GM12865 (cell line): ENCODE measurements around the gene HCAR1.
A peak's percentile ranks its signal among the peaks of the same experiment; 100 is the strongest.
"Not testable (repeated sequence)": the region's sequence is repeated elsewhere in the genome, so short reads cannot be mapped to it uniquely, and the experiment has no call there.

Experiments used
- DNase-seq: peaks from one replicate; pipeline ENCODE4 v3.0.0; 2010; ENCODE audit warnings: low read depth
- H3K4me3 ChIP-seq: 2 replicates; pipeline ENCODE4 v1.5.1; 2011; ENCODE audit warnings: mild to moderate bottlenecking, low read depth, low read length, control low read depth
- TF ChIP-seq, protein P1 (sequence below): IDR thresholded peaks from 2 replicates; pipeline ENCODE4 v1.5.1; 2011; ENCODE audit warnings: low read length, control low read depth, low read depth, inconsistent platforms; ENCODE audit not compliant: insufficient read depth; ENCODE audit errors: missing control alignments

The HCAR1 gene

DNA sequence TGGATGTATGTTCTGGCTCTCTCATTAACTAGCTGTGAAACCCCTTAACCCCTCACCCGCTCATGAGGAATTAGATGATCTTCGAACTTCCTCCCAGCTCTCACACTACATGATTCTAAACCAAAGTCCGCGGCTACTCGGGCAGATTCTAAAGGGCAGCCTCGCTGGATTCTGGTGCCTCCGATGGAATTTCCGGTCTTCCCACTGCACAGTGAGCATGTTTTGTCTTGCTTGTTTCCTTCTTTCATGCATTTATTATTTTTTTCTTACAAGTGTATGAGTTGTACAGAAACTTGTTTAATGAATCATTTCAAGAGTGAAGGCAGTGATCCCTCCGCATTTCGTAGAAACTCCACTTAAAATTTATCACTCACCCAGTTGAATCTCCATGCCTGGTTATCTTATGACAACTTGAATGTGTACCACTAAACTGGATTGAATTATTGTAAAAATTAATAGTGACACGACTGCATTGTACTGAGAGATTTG is 9.5 kb downstream of the HCAR1 start:
- TF ChIP-seq, protein P1, sequence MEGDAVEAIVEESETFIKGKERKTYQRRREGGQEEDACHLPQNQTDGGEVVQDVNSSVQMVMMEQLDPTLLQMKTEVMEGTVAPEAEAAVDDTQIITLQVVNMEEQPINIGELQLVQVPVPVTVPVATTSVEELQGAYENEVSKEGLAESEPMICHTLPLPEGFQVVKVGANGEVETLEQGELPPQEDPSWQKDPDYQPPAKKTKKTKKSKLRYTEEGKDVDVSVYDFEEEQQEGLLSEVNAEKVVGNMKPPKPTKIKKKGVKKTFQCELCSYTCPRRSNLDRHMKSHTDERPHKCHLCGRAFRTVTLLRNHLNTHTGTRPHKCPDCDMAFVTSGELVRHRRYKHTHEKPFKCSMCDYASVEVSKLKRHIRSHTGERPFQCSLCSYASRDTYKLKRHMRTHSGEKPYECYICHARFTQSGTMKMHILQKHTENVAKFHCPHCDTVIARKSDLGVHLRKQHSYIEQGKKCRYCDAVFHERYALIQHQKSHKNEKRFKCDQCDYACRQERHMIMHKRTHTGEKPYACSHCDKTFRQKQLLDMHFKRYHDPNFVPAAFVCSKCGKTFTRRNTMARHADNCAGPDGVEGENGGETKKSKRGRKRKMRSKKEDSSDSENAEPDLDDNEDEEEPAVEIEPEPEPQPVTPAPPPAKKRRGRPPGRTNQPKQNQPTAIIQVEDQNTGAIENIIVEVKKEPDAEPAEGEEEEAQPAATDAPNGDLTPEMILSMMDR: no peak
- H3K4me3 ChIP-seq: no peak overlapping the region; the same call in 1 of the 2 replicates
- peak; percentile 78 for DNase-seq

DNA sequence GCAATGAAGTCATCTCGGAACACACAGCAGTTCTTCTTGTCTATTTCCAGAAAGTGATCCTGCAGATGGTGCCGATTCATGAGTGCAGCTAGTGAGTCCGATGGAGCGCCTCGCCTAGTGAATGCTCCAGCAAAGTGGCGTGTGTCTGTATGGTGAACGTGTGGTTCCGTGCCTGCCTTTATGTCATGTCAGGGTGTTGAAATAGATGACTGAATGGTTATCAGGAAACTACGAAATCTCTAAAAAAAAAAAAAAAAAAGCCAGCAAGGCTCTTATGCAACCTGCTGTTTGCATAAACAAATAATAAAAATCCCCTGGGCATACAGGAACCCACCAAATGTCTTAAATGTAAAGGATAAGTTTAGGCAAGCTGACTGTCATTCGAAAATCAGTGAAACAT is 14.0 kb downstream of the HCAR1 start, which contains the start of gene HCAR3:
HCAR3 (minus strand) TSS at position 154 of the 400 bp plus-strand sequence; CDS start at position 80, 74 bp downstream.
- H3K4me3 ChIP-seq: peak within 1 kb of the TSS; percentile 34
- DNase-seq: peak; percentile 65

DNA sequence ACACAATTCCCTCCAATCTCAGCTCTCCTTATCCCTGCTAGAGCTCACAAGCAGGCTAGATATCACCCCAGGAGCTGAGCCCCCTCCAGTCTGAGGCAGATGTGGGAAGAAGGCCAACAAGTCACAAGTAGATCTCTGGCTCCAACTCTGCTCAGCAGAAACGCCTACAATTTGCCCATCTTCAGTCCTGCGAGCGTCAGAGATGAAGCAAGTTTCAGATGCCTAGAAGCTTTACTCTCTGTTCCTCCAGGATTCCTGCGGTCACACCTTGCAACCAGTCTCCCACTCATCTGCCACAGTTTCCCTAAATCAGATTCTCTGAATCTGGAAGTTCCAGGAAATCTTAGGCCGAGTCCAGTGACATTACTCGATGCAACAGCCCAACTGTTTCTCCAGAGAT is 15.4 kb downstream of the HCAR1 start:
- not testable (repeated sequence) for DNase-seq

DNA sequence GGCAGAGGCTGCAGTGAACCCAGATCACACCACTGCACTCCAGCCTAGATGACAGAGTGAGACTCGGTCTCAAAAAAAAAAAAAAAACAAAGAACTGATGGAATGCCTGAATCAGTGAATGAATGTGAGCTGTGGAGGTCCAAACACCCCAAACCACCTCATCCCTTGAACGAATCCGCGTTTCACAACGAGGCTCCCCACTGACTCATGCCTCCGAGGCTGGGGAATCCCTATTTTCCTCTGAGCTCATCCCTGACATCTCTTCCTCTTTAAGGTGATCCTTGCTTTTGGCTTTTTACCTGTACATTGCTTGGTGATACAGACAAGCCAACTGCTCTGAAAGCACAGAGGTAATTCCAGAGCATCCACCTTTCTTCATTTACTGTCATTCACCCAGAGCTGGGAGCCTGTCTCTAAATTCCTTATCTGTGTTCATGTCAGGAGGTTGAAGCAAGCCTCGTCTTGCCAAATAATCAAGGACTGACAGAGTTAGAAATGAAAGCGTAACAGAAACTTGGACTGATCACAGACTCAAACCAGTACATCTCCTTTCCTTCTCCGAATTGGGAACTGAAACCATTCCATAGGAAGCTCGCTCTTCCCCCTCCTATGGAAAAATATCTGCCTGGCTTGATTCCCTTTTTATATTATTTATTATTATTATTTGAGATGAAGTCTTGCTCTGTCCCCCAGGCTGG is 17.0 kb downstream of the HCAR1 start:
- not testable (repeated sequence) for DNase-seq, H3K4me3 ChIP-seq

More for the DNA sequence above, 15.4 kb downstream of the HCAR1 start:
- H3K4me3 ChIP-seq: peak overlapping the region; percentile 33

DNA sequence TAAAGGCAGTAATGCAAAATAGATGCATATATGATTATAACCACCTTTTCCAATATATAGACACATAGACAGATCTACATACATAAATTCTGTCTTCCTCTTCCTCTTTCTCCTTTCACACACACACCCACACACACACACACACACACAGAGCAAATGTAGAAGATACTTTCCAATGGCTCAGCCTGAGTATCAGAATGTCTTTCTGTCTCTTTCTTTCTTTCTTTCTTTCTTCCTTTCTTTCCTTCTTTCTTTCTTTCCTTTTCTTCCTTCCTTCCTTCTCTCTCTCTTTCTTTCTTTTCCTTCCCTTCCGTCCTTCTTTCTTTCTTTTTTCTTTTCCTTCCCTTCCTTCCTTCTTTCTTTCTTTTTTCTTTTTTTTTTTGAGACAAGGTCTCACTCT is 19.4 kb downstream of the HCAR1 start:
- H3K4me3 ChIP-seq, DNase-seq: not testable (repeated sequence)

DNA sequence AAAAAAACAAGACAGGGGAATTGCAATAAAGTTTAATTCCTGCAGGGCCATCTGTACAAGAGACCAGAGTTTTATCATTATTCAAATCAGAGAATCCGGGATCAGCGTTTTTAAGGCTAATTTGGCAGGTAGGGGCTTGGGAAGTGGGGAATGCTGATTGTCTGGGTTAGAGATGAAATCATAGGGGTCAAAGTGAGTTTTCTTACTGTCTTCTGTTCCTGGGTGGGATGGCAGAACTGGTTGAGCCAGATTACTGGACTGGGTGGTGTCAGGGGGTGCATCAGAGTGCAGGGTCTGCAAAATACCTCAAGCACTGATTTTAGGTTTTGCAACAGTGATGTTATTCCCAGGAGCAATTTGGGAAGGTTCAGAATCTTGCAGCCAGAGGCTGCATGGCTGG is 20.3 kb downstream of the HCAR1 start:
- not testable (repeated sequence) for H3K4me3 ChIP-seq, DNase-seq

DNA sequence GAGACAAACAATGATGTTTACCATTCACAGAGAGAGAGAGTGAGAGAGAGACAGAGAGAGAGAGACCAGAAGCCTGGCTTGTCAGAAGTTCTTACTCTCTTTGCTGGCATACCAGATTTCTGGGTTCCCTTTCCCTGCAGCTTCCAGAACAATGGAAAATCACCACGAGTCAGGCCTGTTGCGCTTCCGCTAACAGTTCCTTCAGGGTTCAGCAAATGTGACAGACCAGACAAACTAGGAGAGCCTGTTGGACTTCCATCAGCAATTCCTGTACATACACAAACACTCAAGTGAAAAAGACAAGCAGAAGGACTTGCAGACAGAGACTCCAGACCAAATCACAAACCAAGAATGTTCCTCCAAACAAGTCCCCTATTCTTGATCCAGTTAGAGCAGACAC is 21.4 kb downstream of the HCAR1 start:
- DNase-seq, H3K4me3 ChIP-seq: not testable (repeated sequence)

DNA sequence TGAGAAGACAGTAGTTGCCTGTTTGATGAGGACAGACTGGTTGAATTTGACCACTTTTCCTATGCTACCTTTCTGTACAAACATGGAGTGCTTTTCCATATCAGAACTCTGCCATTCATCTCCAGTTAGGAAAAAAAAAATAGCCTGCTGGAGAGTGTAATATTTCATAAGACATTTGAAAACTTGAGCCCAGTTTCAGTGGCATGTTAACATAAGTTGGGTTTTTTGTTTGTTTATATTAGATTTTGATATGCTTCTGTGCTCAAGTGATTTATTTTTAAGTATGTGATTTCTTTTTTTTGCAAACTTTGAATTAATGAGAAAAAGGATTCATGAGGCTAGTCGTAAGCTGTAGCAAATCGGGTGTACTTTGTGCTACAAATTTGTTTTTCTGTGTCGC is 26.8 kb downstream of the HCAR1 start:
- DNase-seq, H3K4me3 ChIP-seq: not testable (repeated sequence)

DNA sequence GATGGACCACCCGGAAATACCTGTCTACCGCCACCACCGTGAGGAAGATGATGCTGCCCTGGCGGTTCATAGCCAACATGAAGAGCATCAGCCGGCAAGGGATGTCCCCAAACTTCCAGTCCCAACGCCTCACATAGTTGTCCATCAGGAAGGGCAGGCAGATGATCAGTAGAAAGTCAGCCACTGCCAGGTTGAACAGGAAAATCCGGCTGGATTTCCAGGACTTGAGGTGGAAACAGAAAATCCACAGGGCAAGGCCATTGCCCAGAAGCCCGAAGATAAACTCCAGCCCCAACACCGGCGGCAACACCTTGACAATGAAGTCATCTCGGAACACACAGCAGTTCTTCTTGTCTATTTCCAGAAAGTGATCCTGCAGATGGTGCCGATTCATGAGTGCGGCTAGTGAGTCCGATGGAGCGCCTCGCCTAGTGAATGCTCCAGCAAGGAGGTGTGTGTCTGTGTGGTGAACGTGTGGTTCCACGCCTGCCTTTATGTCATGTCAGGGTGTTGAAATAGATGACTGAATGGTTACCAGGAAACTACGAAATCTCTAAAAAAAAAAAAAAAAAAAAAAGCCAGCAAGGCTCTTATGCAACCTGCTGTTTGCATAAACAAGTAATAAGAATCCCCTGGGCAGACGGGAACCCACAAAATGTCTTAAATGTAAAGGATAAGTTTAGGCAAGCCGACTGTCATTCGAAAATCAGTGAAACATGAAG is 27.6 kb downstream of the HCAR1 start, which contains the start of gene HCAR2:
HCAR2 (minus strand) TSS at position 468 of the 722 bp plus-strand sequence; CDS start at position 394, 74 bp downstream.
- DNase-seq: peak; percentile 15
- H3K4me3 ChIP-seq: not testable (repeated sequence)

DNA sequence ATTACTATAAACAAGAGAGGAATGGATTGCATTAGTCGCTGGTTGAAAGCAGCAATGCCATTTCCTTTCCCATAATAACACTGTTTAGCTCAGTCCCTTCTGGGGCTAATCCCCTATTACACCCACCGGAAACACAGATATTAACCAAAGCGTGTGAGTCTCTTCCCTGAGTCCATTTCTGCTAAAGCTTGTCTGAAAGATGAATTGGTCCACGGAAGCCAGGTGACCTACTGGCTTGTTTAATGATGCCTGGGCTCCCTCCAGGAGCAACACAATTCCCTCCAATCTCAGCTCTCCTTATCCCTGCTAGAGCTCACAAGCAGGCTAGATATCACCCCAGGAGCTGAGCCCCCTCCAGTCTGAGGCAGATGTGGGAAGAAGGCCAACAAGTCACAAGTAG is 29.2 kb downstream of the HCAR1 start:
- DNase-seq, H3K4me3 ChIP-seq: not testable (repeated sequence)

DNA sequence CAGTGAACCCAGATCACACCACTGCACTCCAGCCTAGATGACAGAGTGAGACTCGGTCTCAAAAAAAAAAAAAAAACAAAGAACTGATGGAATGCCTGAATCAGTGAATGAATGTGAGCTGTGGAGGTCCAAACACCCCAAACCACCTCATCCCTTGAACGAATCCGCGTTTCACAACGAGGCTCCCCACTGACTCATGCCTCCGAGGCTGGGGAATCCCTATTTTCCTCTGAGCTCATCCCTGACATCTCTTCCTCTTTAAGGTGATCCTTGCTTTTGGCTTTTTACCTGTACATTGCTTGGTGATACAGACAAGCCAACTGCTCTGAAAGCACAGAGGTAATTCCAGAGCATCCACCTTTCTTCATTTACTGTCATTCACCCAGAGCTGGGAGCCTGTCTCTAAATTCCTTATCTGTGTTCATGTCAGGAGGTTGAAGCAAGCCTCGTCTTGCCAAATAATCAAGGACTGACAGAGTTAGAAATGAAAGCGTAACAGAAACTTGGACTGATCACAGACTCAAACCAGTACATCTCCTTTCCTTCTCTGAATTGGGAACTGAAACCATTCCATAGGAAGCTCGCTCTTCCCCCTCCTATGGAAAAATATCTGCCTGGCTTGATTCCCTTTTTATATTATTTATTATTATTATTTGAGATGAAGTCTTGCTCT is 30.5 kb downstream of the HCAR1 start:
- not testable (repeated sequence) for H3K4me3 ChIP-seq, DNase-seq

DNA sequence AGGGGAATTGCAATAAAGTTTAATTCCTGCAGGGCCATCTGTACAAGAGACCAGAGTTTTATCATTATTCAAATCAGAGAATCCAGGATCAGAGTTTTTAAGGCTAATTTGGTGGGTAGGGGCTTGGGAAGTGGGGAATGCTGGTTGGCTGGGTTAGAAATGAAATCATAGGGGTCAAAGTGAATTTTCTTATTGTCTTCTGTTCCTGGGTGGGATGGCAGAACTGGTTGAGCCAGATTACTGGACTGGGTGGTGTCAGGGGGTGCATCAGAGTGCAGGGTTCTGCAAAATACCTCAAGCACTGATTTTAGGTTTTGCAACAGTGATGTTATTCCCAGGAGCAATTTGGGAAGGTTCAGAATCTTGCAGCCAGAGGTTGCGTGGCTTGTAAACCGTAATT is 33.7 kb downstream of the HCAR1 start:
- H3K4me3 ChIP-seq, DNase-seq: not testable (repeated sequence)

DNA sequence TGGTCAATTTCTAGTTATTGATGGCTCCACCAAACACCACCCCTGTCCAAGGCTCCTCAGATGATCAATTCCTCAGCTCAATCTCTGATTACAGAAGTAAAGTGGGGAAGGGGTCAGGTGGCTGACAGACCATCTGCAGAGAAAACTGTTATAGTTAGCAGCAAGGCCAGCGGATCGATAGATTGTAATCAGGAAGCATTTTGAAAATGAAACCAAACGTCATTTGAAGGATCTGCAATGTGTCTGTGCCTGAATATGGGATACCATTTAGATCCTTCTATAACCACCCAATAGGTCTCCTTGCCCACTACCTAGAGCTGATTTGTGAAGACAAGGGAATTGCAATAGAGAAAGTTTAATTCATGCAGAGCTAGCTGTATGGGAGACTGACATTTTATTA is 39.1 kb downstream of the HCAR1 start:
- H3K4me3 ChIP-seq: no peak overlapping the region
- no peak for DNase-seq
- TF ChIP-seq, protein P1: no peak
